Endothelial cell of umbilical vein (primary cell): ENCODE measurements around the gene RGS10. TPM values are rescaled to one million over a fixed set of nuclear protein-coding genes. Genes with fewer than 3 reads are reported as not detected.

Experiments used
- BruUV-seq: library from RNA; stranded (reverse); fragments of 400-500 nt; replicated peaks from 2 replicates; lab custom pipeline; 2021; lab: Mats Ljungman, UMichigan
- CTCF ChIA-PET: fragments of 300-600, 350-600 bp; sonication (Branson Sonifier 250); formaldehyde crosslinking; loops from one replicate; lab custom pipeline; 2021; ENCODE audit warnings: antibody characterized with exemption, inconsistent platforms; lab: Charles Lee
- POLR2A ChIA-PET: fragments of 300-600, 350-600 bp; sonication (Branson Sonifier 250); formaldehyde crosslinking; loops from one replicate; lab custom pipeline; 2021; ENCODE audit warnings: antibody characterized with exemption, inconsistent platforms; lab: Charles Lee
- DNase-seq: peaks from one replicate; pipeline ENCODE4 v3.0.0-alpha.2; 2011; ENCODE audit warnings: low read depth, low spot score
- FAIRE-seq: peaks from 2 replicates; lab custom pipeline; 2011; peaks lifted over from hg19 to GRCh38; lab: Jason Lieb, UNC
- H2AFZ ChIP-seq: 2 replicates; pipeline ENCODE4 v1.6.0; 2012; ENCODE audit warnings: low read depth, low read length, control low read depth, inconsistent platforms
- H3K27ac ChIP-seq: 2 replicates; pipeline ENCODE4 v1.5.1; 2011; ENCODE audit warnings: low read depth, mild to moderate bottlenecking, control low read depth, low read length, moderate library complexity; ENCODE audit not compliant: insufficient read depth
- H3K27me3 ChIP-seq, 2 experiments: 2 replicates each; pipeline versions ENCODE4 v1.6.0 to v1.6.1; 2011; ENCODE audit warnings: low read length in 2 of 2, mixed read lengths in 1 of 2; ENCODE audit not compliant: control insufficient read depth in 2 of 2, insufficient read depth in 2 of 2
- H3K36me3 ChIP-seq, 2 experiments: 2 replicates in 1 of 2; 3 replicates in 1 of 2; pipeline ENCODE4 v1.5.1; 2011; ENCODE audit warnings: low read length in 2 of 2, mild to moderate bottlenecking in 1 of 2, moderate library complexity in 1 of 2; ENCODE audit not compliant: control insufficient read depth in 2 of 2, insufficient read depth in 2 of 2; ENCODE audit errors: extremely low read depth in 1 of 2
- H3K4me1 ChIP-seq: 3 replicates; pipeline ENCODE4 v1.5.1; 2011; ENCODE audit warnings: mild to moderate bottlenecking, low read length; ENCODE audit not compliant: control insufficient read depth, insufficient read depth; ENCODE audit errors: extremely low read depth
- H3K4me2 ChIP-seq: 2 replicates; pipeline ENCODE4 v1.6.1; 2011; ENCODE audit warnings: low read length, control low read depth, mixed read lengths; ENCODE audit not compliant: insufficient read depth
- H3K4me3 ChIP-seq, 3 experiments: fragments of 200-600 bp in 1 of 3; sonication (generic), shearing (Covaris generic) in 1 of 3; replicated peaks in 1 of 3; 2 replicates each; pipeline ENCODE4 v1.5.1; 2011 to 2016; ENCODE audit warnings: control low read depth in 3 of 3, low read length in 3 of 3, mild to moderate bottlenecking in 2 of 3, inconsistent platforms in 1 of 3, low read depth in 1 of 3, moderate library complexity in 1 of 3; ENCODE audit not compliant: insufficient read depth in 1 of 3
- H3K79me2 ChIP-seq: 2 replicates; pipeline ENCODE4 v1.6.0; 2012; ENCODE audit warnings: low read length, inconsistent platforms; ENCODE audit not compliant: control insufficient read depth, insufficient read depth
- H3K9ac ChIP-seq: replicated peaks from 2 replicates; pipeline ENCODE3; 2011; ENCODE audit warnings: low read length, control low read depth; ENCODE audit not compliant: insufficient read depth; ENCODE audit errors: extremely low read depth
- H3K9me1 ChIP-seq: replicated peaks from 3 replicates; pipeline ENCODE4 v1.6.0; 2011; ENCODE audit warnings: mild to moderate bottlenecking, low read length; ENCODE audit not compliant: control insufficient read depth, insufficient read depth; ENCODE audit errors: extremely low read depth
- H3K9me3 ChIP-seq: replicated peaks from 2 replicates; pipeline ENCODE4 v1.5.1; 2012; ENCODE audit warnings: low read length, inconsistent platforms; ENCODE audit not compliant: control insufficient read depth, insufficient read depth
- H4K20me1 ChIP-seq: replicated peaks from 2 replicates; pipeline ENCODE3; 2011; ENCODE audit warnings: mild to moderate bottlenecking, low read length; ENCODE audit not compliant: control insufficient read depth, insufficient read depth; ENCODE audit errors: extremely low read depth
- CTCF ChIP-seq, 2 donors: IDR thresholded peaks; 1 replicate in 1 of 2; 2 replicates in 1 of 2; pipeline ENCODE4 v1.5.1; 2011; ENCODE audit warnings: low read length in 2 of 2, mild to moderate bottlenecking in 2 of 2, moderate library complexity in 2 of 2, control low read depth in 1 of 2, inconsistent platforms in 1 of 2, low read depth in 1 of 2; ENCODE audit not compliant: insufficient read depth in 1 of 2; ENCODE audit errors: extremely low read depth in 1 of 2
- EZH2 ChIP-seq: IDR thresholded peaks from 2 replicates; pipeline ENCODE4 v1.6.1; 2012; ENCODE audit warnings: borderline replicate concordance, low read depth, mild to moderate bottlenecking, moderate library complexity, low read length, inconsistent platforms; ENCODE audit not compliant: severe bottlenecking
- FOS ChIP-seq: IDR thresholded peaks from 2 replicates; pipeline ENCODE4 v1.6.1; 2011; ENCODE audit warnings: mild to moderate bottlenecking, low read length, moderate library complexity, borderline replicate concordance; ENCODE audit not compliant: insufficient read depth
- GATA2 ChIP-seq: IDR thresholded peaks from 2 replicates; pipeline ENCODE4 v1.7.0; 2011; ENCODE audit warnings: low read depth, mild to moderate bottlenecking, moderate library complexity, mixed read lengths, low read length; ENCODE audit not compliant: insufficient read length, insufficient read depth
- JUN ChIP-seq: IDR thresholded peaks from 2 replicates; pipeline ENCODE4 v1.6.1; 2011; ENCODE audit warnings: borderline replicate concordance, low read depth; ENCODE audit not compliant: insufficient read length, insufficient read depth
- MYC ChIP-seq: IDR thresholded peaks from one replicate; pipeline ENCODE4 v1.6.1; 2011; ENCODE audit warnings: mild to moderate bottlenecking, low read depth, low read length
- POLR2A ChIP-seq: IDR thresholded peaks from 2 replicates; pipeline ENCODE4 v1.6.1; 2012; ENCODE audit warnings: low read depth, mild to moderate bottlenecking, control low read depth, low read length
- POLR2AphosphoS5 ChIP-seq: IDR thresholded peaks from 2 replicates; pipeline ENCODE4 v1.6.1; 2012; ENCODE audit warnings: low read depth, mild to moderate bottlenecking, control low read depth, low read length, moderate library complexity; ENCODE audit not compliant: insufficient read depth
- dilution Hi-C: fragments of 300-500 bp; cut with MboI; formaldehyde crosslinking; loops from one replicate; pipeline ENCODE4 v1.15.0; 2019; ENCODE audit warnings: low sequenced_read_pairs; ENCODE audit not compliant: extremely low pct_ligation_motif_present
- intact Hi-C: fragments of 100-400 bp; cut with micrococcal nuclease; formaldehyde crosslinking; loops from one replicate; pipeline ENCODE4 v1.10.0; 2022
- polyA plus RNA-seq, 4 experiments: library from polyadenylated mRNA; depleted of rRNA in 3 of 4; stranded (reverse) in 3 of 4; unstranded in 1 of 4; fragments of >200 nt; gene quantifications; 2 replicates each; pipeline versions ENCODE4 v1.2.1 to v1.2.3, GENCODE V29; 2011 to 2012; ENCODE audit warnings: missing spikeins in 1 of 4
- total RNA-seq: library from RNA; stranded (reverse); gene quantifications from 2 replicates; pipeline ENCODE4 v1.2.3, GENCODE V29; 2021
- TF ChIP-seq, protein P1 (sequence below): IDR thresholded peaks from 2 replicates; pipeline ENCODE4 v1.6.1; 2011; ENCODE audit not compliant: insufficient read depth, insufficient read length

The RGS10 gene
- total and polyA plus RNA-seq, 2 donors (not counting 3 experiments of a cell fraction or from before 2014, with no cell fraction given), result 7.8 to 22.4 TPM

- BruUV-seq, result no TSS peak
- no peak for DNase-seq
- no peaks in the 10 kb centered on the region for H3K4me1 ChIP-seq
- dilution Hi-C loops (no loop called here), intact Hi-C loops (no loop called here)
- peaks cover 0 to 11% of the 10 kb centered on the region in 2 experiments for H3K36me3 ChIP-seq
- H3K27ac ChIP-seq, result no peak overlapping the region
- H3K79me2 ChIP-seq, result no peaks in the 10 kb centered on the region
- H3K9ac ChIP-seq, result no peak overlapping the region
- H4K20me1 ChIP-seq, result no peaks in the 10 kb centered on the region
- no peak overlapping the region for H3K4me2 ChIP-seq
- TF ChIP-seq EZH2, result no peak
- no peak for TF ChIP-seq GATA2
- TF ChIP-seq MYC, result no peak
- no peak for TF ChIP-seq POLR2AphosphoS5
- no peak for TF ChIP-seq POLR2A
- TF ChIP-seq, protein P1, sequence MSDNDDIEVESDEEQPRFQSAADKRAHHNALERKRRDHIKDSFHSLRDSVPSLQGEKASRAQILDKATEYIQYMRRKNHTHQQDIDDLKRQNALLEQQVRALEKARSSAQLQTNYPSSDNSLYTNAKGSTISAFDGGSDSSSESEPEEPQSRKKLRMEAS, result no peak
- TF ChIP-seq JUN, result no peak
- TF ChIP-seq FOS, result no peak
- TF ChIP-seq CTCF (IDR thresholded peaks at IDR 0.05; ENCODE audit: extremely low read depth in 1 of 2, insufficient read depth in 1 of 2, low read depth in 1 of 2, low read length in 2 of 2), result no peak
- H2AFZ ChIP-seq, result no peak overlapping the region
- ChIA-PET CTCF (interaction anchor here (0.6 to 2.0 kb wide), 3 partner anchors 37 to 542 kb away, joined by 3 to 8 read pairs (median 6); no protein-coding TSS in a partner anchor), POLR2A (no interaction called here)
- no peak for FAIRE-seq
- H3K9me3 ChIP-seq, result no peaks in the 10 kb centered on the region
- no peak overlapping the region for H3K4me3 ChIP-seq
- no peaks in the 10 kb centered on the region for H3K9me1 ChIP-seq
- H3K27me3 ChIP-seq, result no peaks in the 10 kb centered on the region
These were observed 90.1 kb downstream of the RGS10 start for GRCh38 chr10:119452396-119452795.
